PC-3 (cell line): Measurements from ENCODE around the gene ARHGEF16.

Source experiments
- EZH2 ChIP-seq: fragments of 300-600 bp; sonication (generic); IDR thresholded peaks from one replicate; pipeline ENCODE4 v1.6.1; 2017; ENCODE audit warnings: antibody characterized with exemption, mild to moderate bottlenecking, low read length; ENCODE audit not compliant: unreplicated experiment
- EZH2phosphoT487 ChIP-seq: fragments of 300-600 bp; sonication (generic); IDR thresholded peaks from 2 replicates; pipeline ENCODE4 v1.6.1; 2018; ENCODE audit warnings: mild to moderate bottlenecking, antibody characterized with exemption, low read length, borderline replicate concordance
- TF ChIP-seq, protein P1 (sequence below): fragments of 300-600 bp; sonication (generic); conservative IDR thresholded peaks from 2 replicates; pipeline ENCODE4 v1.5.1; 2017; ENCODE audit warnings: antibody characterized with exemption, low read depth, mild to moderate bottlenecking, low read length

DNA sequence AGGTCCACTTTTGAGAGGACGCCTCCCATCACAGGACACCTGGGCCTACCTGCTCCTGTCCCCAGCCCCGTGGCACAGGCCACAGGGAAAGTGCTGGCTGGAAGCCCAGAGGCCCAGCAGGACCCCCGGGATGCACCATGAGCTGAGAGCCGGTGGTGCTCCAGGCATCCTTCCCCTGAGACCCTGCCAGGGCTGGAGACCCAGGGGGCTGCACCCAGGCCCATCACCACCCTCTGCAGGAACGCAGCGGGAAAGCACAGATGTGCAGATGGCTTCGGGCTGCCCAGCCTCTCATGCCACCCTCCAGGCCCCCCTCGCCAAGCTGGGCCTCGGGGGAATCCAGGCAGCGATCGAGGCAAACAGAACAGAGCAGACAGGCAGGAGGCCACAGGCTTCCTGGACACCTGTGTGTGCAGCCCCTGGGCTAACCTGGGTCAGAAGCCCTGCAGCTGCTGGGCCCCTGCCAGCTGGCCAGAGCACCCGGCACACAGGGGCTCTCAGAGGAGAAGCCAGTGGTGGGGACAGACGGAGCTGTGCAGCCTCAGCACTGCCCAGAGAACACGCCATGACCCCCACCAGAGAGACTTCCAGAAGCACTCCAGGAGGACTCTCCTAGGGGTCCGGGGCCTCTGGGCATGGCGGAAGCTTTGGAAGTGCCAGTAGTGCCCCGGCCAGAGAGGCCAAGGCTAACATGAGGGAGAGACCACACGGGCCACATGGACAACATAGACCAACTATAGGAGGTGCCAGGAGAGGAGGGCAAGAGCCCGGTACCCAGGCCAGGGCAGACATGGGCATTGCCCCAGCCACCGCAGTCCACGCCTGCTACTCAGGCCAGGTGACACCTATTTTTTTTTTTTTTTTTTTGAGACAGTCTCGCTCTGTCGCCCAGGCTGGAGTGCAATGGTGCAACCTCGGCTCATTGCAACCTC, 71.4 kb downstream of the ARHGEF16 start:
- TF ChIP-seq, protein P1, sequence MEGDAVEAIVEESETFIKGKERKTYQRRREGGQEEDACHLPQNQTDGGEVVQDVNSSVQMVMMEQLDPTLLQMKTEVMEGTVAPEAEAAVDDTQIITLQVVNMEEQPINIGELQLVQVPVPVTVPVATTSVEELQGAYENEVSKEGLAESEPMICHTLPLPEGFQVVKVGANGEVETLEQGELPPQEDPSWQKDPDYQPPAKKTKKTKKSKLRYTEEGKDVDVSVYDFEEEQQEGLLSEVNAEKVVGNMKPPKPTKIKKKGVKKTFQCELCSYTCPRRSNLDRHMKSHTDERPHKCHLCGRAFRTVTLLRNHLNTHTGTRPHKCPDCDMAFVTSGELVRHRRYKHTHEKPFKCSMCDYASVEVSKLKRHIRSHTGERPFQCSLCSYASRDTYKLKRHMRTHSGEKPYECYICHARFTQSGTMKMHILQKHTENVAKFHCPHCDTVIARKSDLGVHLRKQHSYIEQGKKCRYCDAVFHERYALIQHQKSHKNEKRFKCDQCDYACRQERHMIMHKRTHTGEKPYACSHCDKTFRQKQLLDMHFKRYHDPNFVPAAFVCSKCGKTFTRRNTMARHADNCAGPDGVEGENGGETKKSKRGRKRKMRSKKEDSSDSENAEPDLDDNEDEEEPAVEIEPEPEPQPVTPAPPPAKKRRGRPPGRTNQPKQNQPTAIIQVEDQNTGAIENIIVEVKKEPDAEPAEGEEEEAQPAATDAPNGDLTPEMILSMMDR = no peak
- TF ChIP-seq EZH2phosphoT487 (no peak), EZH2 (no peak)
